Activated CD4-positive, alpha-beta T cell treated with anti-CD3 and anti-CD28 coated beads, Interleukin-2, amount 50 U/mL, for 16 hours (primary cell): ENCODE data around the gene OTOP1.
"Not testable (repeated sequence)": the region's sequence is repeated elsewhere in the genome, so short reads cannot be mapped to it uniquely, and the experiment has no call there.

Source experiments
- DNase-seq: peaks from one replicate; pipeline ENCODE4 v3.0.0-alpha.2; 2020

The OTOP1 gene

DNA sequence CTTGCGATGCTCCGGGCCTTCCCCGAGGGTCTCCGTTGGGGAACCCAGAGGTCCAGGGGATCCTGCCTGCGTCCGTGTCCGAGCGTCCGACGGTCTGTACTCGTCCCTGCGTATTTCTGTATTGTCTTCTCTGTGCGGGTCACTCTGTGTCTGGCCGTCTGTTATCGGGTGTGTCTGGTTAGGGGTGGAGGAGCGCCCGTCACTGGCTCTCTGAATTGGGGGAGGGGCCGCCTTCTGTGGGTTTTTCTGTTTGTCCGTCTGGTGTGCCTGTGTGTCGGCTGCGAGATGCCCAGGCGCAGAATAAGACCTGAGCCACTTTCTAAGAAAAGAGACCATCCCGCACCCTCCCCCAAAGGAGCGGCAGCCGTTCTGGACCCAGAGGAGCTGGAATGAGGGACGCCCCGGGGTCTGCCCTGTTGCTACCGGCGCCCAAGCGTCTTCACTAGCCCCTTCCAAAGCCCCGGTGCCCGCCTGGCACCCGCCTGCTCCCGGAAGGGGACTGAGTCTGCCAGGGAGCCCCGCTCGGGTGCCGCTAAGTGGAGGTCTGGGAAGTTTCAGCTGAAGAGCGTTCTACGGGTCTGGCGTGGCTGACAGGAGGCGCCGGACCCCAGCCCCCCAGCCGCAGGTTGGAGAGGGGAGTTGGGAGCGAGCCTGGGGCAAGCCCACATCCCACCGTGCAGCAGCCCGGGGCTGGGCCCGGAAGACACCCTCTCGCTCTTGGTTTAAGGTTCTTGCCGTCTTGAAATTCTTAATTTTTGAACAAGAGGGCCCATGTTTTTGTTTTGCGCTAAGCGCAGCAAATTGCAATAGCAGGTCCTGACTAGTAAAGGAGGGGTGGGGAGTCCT, 1.0 kb upstream of the OTOP1 start:
- DNase-seq = no peak

DNA sequence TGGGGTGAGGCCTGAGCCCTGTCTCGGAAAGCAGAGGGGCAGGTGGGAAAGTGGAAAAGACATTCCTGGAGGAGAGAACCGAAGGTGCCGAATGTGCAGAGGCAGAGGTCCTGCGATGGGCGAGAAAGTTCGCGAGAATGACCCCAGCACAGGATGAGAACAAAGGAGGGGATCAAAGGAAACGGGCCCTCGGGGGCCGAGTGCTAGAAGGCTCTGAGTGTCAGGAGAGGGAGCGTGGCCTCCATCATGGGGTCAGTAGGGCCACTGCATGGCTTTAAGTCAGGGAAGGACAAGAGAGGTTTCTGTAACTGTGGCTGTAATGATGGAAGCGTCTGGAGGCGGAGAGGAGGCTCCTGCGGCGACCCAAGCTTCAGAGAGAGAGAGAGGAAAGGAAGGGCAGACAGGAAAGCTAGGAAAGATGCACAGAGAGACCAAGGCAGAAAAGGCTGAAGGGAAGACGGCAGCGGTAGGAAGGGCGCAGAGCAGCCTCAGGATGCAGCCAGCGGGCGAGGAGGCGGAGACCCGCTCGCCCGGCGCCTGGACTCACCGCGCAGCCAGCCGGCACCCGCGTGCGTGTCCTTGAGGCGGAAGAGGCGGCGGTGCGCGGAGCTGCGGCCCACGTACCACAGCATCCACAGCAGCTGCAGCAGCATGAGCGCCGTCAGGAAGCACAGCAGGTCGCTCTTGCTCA, 669 bp downstream of the OTOP1 start:
- no peak for DNase-seq

DNA sequence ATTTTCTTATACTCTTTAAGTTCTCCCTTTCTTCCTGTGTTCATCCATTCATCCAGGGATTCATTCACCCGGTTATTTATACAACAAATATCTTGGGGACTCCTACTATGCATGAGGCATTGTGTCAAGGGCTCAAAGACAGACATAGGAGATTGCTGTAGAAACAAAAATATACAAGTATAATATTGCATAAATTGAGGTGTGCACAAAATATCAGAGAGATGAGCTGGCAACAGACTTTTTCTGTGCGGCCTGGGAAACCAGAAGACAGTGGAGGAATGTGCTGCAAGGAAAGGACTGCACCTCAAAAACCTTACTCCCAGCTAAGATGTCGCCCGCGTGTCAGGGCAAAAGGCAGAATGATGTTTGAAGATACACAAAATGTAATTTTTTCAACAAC, 9.6 kb downstream of the OTOP1 start:
- no peak for DNase-seq

DNA sequence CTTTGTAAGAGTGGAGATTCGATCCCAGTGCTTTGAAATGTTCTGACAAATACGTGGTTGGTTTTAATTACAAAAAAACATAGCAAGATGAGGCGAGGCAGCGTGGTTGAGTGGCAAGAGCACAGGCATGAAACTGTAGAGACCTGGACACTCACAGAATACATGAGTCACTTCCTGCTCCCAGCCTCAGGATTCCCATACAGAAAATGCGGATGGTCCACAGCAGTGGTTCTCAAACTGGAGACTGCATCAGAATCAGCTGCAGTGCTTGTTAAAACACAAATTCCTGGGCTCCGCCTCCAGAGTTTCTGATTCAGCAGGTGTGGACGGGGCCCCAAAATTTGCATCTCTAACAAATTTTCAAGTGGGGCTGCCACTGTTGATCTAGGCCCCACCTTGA, 10.1 kb downstream of the OTOP1 start:
- no peak for DNase-seq

DNA sequence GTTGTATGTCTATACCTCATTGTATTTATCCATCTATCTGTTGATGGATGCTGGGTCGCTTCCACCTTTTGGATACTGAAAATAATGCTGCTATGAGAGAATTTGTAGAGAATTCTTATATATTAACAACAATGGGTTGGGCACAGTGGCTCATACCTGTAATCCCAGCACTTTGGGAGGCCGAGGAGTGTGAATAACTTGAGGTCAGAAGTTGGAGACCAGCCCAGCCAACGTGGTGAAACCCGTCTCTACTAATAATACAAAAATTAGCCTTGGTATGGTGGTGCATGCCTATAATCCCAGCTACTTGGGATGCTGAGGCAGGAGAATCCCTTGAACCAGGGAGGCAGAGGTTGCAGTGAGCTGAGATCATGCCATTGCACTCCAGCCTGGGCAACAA, 13.1 kb downstream of the OTOP1 start:
- not testable (repeated sequence) for DNase-seq

DNA sequence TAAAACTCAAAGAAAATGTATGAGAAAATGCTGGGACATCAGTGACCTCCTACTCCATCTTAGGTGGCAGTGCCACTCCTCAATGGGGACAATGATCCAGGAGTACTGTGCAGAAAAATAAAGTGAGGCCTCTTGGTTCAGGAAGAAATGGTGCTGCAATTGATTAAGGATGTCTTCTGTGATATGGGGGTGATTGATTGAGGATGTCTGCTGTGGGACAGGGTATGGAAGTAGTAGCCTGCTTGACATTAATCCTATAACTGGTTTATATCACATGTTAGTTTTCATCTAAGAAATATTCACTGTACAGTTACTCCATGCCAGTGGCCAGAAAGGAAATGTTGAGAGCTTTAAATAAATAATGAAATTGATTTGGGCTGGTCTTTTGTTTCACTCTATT, 20.5 kb downstream of the OTOP1 start:
- no peak for DNase-seq

DNA sequence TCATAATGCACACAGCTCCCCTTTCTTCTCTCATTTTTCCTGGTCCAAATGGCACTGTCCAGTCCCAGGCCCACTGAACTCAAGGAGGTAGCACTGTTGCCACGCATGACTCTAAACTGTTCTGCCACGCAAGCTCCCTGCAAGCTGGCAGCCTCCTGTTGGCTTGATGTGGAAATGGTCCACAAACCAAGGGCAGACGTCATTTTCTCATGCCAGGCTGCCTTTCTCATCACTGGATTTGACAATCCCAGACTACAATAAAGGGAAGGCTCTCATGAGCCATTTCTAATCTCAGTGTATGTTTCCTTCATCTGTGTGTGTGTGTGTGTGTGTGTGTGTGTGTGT, 22.4 kb downstream of the OTOP1 start:
- DNase-seq = no peak

DNA sequence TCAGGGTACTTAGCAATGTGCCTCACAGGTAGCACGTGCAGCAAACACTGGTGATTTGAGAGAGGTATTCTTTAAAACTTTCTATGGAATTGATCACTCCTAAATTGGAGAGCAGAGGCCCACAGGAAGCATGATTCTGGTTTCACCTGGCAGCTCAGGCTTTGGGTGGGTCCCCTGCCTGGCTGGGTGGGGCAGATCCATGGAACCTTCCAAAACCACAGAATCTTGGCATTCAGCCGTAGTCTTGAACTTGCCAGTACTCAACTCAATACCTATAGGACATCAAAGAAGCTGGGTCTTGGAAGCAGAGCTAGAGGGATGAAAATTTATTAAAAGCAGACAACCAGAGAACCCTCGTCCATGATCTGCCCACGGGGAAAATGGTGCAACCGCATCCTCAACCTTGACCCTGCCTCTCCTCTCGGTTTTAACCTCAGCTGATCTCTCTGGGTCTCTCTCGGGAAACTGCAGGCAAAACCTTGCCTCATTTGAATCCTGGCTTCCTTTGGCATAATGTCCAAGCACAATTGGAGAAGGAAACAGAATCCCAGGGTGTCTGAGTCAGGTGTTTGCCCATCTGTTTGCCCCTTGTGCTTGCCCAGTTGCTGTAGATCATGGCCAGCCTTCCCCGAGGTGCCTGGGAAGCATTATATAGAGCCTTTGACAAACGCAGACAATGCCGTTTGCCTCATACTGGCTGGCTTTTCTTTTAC, 22.9 kb downstream of the OTOP1 start:
- DNase-seq = no peak

DNA sequence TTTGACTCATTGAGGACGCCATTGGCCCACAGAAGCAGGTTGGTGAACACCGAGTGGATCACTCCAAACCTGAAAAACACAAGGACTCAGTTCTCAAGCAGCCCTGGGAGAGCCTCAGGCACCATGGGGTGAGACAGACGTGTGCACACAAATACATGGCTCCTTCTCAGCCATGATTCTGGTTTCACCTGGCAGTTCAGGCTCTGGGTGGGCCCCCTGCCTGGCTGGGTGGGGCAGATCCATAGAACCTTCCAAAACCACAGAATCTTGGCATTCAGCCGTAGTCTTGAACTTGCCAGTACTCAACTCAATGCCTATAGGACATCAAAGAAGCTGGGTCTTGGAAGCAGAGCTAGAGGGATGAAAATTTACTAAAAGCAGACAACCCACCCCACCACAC, 24.2 kb downstream of the OTOP1 start:
- no peak for DNase-seq

DNA sequence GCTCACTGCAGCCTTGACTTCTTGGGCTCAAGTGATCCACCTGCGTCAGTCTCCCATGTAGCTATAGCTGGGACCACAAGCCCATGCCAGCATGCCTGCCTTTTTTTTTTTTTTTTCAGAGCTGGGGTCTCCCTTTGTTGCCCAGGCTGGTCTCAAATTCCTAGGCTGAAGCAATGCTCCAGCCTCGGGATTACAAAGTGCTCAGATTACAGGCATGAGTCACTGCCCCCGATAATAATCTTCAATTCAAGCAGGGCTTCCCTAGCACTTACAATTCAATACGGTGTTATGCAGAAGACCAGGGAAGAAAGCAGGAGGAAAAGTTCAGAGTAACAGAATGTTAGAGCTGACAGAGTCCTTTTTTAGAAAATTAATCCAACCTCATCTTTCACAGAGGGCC, 26.1 kb downstream of the OTOP1 start:
- no peak for DNase-seq

DNA sequence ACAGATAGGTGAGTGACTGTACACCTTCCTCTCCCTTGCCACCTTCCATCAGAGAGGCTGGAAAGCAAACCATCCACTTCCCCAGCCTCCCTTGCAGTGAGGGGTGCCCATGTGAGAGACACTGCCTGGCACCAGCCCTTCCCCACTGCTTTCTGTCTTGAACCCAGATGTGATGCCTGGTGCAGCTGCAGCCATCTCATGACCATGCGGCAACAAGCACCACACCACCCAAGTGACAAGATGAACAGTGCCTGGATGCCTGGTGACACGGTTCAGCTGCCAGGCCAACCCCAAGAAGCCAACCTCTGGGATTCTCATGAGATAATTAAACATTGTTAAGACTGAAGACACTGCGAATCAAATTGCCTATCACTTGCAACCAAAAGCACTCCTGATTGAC, 31.4 kb downstream of the OTOP1 start:
- no peak for DNase-seq

DNA sequence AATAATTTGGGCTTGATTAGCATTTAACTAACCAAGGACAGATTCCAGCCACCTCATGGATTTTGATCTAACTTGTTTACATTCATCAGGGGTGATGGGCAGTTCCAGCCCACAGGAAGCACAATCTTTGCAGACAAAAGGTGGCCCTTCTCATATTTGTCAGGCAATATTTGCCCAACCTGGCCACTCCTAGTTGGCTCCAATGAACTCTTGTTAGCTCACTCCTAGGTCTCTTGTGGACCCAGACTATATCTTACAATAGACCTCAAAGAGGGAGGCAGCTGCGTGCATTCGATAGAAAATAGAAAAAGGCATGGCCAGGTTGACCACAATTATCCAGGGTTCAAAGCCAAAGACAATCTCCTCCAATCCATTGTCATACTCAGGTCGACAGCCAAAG, 38.2 kb downstream of the OTOP1 start:
- not testable (repeated sequence) for DNase-seq

DNA sequence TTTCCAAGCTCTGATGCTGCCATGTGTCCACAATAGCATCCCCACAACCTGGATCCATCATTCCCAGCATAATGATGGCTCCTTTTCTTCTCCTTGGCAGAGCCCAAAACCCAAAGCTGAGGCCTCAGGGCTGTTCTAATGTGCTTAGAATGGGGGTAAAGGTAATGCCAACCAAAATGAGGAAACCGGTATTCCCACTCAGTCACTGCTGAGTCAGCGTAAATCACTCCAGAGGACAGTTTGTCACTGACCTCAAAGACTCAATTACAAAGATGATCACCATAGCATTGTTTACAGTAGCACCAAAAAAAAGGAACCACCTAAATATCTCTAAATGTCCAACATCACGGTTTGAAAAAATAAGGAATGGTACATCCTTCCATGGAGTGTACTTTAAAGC, 41.2 kb downstream of the OTOP1 start:
- DNase-seq = no peak

DNA sequence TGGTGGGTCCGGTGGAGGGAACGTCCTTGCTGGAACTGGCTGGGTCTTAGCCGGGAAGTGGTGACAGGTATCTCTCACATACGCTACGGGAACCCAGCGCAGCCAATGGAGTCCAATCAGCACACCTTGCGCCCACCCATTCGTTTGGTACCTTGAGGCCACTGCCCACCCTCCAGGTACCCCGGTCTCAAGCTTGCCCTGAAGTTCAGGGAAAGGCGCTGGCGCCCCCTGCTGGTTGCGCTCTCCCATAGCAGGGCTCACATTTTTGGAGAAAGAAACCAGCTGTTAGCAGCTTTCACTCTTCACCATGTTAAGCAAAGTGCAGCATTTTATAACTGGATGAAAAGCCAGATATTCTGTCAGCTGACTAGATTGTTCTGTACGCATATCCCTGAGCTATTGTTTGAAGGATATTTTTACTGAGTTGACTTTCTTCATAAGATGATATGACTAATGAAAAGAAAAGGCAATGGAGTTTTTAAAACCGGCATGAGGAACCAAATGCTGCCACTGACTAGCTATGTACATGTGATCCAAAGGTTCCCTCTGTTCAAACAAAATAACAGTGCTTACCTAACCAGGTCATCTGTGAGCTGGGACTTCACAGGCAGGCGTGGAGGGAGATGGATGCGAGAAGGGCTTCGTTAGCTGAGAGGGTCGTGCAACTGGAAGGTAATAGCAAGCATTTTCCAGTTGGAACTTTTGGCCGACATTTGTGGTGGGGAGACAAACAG, 43.7 kb downstream of the OTOP1 start:
- peak; percentile 34 for DNase-seq

DNA sequence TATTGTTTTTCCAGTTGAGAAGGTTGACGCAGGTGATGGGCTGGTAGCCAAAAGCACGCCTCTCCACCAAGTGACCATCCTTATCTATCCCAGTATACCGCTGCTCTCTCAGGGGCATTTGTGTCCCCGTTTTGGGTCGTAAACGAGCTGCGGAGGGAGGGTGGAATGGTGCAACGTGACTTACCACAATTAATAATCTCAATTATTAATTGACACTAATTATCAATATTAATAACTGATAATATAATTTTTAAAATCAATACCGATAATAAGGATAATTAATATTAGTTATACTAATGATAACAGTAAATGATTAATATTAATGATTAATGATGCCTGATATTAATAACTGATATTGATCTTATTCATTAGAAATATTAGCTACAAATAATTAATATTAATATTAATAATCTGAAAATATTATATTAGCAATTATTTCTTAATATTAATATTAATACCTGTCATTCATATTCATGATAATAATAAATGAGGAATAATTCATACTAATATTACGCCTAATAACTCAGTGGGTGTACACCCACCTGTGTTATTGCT, 56.1 kb downstream of the OTOP1 start:
- no peak for DNase-seq

DNA sequence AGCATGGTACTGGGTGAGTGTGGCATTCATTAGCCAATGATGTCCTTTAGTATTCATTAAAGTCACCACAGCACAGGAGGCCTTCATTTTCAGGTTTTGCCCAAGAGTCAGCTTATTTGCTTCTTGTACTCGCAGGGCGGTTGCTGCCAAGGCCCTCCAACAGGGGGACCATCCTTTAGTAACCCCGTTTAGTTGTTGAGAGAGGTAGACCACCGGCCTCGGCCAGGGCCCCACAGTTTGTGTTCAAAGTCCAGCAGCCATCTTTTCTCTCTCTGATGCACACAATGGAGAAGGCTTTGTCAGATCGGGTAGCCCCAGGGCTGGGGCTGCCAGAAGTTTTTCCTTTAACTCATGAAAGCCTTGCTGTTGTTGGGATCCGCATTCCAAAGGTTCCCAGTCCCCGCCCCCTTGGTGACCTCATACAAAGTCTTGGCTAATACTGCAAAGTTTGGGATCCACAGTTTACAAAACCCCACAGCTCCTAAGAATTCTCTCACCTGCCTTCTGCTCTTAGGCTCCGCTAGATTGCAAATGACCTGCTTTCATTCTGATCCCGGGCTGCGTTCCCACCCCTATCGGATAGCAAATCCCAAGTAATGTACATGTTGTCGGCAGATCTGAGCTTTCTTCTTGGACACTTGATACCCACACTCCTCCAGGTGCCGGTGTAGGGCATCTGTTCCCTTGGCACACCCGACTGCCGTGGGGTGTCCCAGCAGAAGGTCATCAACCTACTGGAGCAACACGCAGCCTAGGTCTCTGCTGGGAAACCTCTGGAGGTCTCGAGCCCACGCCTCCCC, 58.5 kb downstream of the OTOP1 start:
- not testable (repeated sequence) for DNase-seq

DNA sequence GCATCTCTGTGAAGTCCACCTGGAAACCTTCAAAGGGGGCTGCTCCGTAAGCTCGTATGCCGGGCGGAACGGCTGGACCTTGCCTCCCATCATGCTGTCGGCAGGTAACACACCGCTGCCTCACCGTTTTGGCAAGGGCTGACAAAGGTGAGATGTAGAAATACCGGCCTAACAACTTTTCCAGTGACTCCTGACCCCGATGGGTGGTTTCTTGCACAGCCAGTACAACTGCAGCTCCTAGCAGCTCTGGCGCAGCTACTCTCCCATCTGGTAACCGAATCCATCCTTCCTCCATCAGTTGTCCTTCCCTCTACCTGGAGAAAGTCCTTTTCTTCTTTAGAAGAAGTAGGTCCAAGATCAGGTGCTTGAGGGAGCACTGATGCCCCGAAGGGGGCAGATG, 59.7 kb downstream of the OTOP1 start:
- DNase-seq = not testable (repeated sequence)

DNA sequence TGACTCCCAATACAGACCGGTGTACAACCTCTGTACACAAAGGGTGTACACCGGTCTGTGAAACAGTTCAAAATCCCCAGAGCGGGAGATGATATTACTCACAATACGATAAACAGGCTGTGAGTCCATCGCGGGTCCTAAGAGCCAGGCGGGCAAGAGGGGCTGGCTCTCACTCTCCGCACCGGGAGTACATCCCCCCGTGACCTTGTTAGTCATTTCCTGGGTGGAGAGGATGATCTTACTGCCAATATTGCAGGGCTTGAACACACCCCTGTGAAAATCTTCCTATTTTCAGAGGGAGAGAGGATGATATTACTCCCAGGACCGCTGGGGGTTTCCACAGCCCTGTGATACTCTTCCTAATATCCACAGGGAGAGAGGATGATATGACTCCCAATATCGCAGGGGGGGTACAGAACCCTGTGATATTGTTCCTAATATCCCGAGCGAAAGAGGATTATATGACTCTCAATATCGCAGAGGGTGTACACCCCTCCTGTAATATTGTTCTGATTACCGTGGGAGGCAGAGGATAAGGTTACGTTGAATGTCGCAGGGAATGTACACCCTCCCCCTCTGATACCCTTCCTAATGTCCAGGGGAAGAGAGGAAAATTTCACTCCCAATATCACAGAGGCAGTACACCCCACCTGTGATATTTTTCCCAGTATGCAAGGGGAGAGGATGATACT, 60.9 kb downstream of the OTOP1 start:
- DNase-seq = not testable (repeated sequence)

DNA sequence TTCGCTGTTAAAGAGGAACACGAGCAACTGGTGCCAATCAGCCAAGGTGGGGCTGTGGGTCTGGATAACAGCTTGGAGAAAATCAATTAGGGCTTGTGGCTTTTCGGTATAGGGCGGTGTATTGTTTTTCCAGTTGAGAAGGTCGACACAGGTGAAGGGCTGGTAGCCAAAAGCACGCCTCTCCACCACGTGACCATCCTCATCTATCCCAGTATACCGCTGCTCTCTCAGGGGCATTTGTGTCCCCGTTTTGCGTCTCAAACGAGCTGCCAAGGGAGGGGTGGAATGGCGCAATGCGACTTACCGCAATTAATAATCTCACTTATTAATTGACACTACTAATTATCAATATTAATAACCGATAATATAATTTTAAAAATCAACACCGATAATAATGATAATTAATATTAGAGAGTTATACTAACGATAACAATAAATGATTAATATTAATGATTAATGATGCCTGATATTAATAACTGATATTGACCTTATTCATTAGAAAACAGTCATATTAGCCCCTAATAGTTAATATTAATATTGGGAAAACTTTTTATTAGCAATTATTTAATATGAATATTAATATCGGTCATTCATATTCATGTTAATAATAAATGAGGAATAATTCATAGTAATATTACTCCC, 62.1 kb downstream of the OTOP1 start:
- not testable (repeated sequence) for DNase-seq

DNA sequence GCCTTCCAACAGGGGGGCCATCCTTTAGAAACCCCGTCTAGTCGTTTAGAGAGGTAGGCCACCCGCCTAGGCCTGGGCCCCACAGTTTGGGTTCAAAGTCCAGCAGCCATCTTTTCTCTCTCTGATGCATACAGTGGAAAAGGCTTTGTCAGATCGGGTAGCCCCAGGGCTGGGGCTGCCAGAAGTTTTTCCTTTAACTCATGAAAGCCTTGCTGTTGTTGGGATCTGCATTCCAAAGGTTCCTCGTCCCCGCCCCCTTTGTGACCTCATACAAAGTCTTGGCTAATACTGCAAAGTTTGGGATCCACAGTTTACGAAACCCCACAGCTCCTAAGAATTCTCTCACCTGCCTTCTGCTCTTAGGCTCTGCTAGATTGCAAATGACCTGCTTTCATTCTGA, 64.5 kb downstream of the OTOP1 start:
- not testable (repeated sequence) for DNase-seq
